GM12874 (cell line): ENCODE results near the gene RITA1.

Experiments
- CTCF ChIP-seq: IDR thresholded peaks from 2 replicates; pipeline ENCODE4 v1.5.1; 2011; ENCODE audit warnings: low read depth, mild to moderate bottlenecking, control low read depth, low read length, moderate library complexity; ENCODE audit not compliant: insufficient read depth

RITA1 gene

GRCh38 chr12:113184098-113184899 is 1.2 kb upstream of the RITA1 start:
- TF ChIP-seq CTCF: no peak

GRCh38 chr12:113184900-113185179 is 681 bp upstream of the RITA1 start:
- TF ChIP-seq CTCF: no peak

GRCh38 chr12:113186033-113186365 is 478 bp downstream of the RITA1 start:
- no peak for TF ChIP-seq CTCF

GRCh38 chr12:113186666-113187325 is 1.3 kb downstream of the RITA1 start:
- TF ChIP-seq CTCF: no peak

GRCh38 chr12:113189361-113189760 is 3.8 kb downstream of the RITA1 start:
- TF ChIP-seq CTCF: no peak

- no peak for TF ChIP-seq CTCF
These were observed 5.2 kb downstream of the RITA1 start for GRCh38 chr12:113190761-113191160.

GRCh38 chr12:113191227-113191626 is 5.7 kb downstream of the RITA1 start:
- TF ChIP-seq CTCF: no peak
